ENCODE measurements around the gene NPAS2. TPM values are rescaled to one million over a fixed set of nuclear protein-coding genes. Genes with fewer than 3 reads are reported as not detected.

NPAS2 gene
- total RNA-seq, 1 donor from 2014 or later = 5.5 TPM

DNA sequence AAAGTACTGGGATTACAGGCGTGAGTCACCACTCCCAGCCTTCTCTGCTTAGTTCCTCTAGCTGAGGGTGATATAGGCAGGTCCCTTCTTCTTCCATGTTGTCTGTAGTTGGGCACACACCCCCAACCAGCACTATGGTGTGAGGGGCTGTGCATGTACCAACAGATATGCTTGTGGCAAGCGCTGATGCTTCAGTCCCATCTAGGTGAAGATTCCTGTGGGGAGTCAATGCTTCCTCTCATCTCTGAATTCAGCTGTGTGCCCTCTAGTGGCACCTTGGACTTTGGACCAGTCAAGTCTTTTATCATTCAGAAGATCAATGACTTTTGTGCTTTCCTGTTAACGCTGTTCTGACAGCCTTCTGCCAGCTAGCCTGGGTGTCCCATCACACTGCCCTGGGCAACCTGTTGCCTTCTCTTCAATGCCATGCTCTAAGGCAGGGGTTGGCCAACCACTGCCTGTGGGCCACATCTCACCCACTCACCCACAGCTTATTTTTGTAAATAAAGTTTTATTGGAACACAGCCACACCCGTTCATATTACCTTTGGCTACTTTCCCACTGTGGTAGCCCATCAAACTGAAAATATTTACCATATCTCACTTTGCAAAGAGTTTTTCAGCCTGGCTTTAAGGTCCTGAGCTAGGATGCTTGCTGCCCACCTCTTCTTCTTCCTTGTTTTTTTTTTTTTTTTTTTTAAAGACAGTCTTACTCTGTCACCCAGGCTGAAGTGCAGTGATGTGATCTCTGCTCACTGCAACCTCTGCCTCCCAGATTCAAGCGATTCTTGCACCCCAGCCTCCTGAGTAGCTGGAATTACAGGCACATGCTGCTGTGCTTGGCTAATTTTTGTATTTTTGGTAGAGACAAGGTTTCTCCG is 51.0 kb downstream of the NPAS2 start:
- no peak for DNase-seq (ENCODE audit: low read depth)
- Mint-ChIP-seq H3K27me3 (ENCODE audit: low read depth, unreplicated experiment) (no peaks in the 10 kb centered on the region), H3K27ac (ENCODE audit: unreplicated experiment) (no peak overlapping the region), H3K4me1 (ENCODE audit: low read depth, unreplicated experiment) (peaks cover 7% of the 10 kb centered on the region), H3K36me3 (ENCODE audit: low read depth, unreplicated experiment) (no peaks in the 10 kb centered on the region), H3K9me3 (ENCODE audit: unreplicated experiment) (no peaks in the 10 kb centered on the region), H3K4me3 (ENCODE audit: unreplicated experiment) (no peak overlapping the region)
- H4K20me1 ChIP-seq (ENCODE audit: insufficient read depth, low read length) = no peaks in the 10 kb centered on the region
- H3K4me1 ChIP-seq (ENCODE audit: insufficient read depth, low read length) = peaks cover 6% of the 10 kb centered on the region
- H3K79me2 ChIP-seq (ENCODE audit: insufficient read depth, low read length) = peaks cover 7% of the 10 kb centered on the region
- no peak overlapping the region for H3K27ac ChIP-seq (ENCODE audit: low read depth, low read length)
- no peak overlapping the region for H3K4me2 ChIP-seq (ENCODE audit: low read length)
- FAIRE-seq = no peak
- no peak overlapping the region for H2AFZ ChIP-seq (ENCODE audit: low read depth, low read length)
- H3K9ac ChIP-seq (ENCODE audit: low read length) = no peak overlapping the region
- H3K36me3 ChIP-seq (ENCODE audit: insufficient read depth, low read length) = no peaks in the 10 kb centered on the region
- peaks cover 3% of the 10 kb centered on the region for H3K9me3 ChIP-seq (ENCODE audit: insufficient read depth, low read depth, low read length)
- no peaks in the 10 kb centered on the region for H3K27me3 ChIP-seq (ENCODE audit: insufficient read depth, low read length)
- no peak overlapping the region for H3K4me3 ChIP-seq (ENCODE audit: insufficient read depth, low read depth, low read length)
- TF ChIP-seq CTCF (IDR thresholded peaks at IDR 0.05; ENCODE audit: insufficient read depth, low read depth, low read length) (no peak), EZH2 (IDR thresholded peaks at IDR 0.05; ENCODE audit: insufficient read depth, low read length) (no peak)

DNA sequence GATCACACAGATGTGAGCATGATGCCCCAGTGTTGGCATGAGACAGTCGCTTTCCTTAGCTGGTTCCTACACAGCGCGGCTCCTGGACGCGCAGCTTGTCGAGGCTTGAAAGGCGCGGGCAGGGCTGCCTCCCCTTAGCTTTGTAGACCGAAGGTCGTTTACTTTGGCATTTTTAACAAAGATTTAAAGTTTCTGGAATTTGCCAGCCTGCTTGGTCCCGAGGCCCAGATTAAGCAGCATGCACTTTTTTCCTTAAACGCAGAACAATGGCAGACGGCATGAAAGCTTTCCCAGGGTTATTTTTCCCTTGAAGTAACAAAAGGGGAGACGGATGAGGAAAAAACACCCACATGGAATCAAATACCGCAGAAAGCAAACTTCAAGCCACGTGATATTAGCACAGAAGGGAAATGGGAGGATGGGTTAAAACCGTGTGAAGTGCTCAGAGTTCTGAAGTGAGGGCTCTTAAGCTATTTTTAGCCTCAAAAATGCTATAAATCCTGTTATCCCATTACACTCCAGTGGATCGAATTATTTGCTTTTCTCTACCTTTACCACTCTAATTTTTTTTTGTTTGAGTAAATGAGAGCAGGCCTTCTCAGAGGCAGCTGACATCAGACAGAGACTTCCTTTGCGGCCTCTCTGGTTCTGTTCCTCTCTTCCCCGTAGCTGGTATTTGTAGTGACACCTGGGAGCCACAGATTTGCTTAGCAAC is 55.7 kb downstream of the NPAS2 start:
- Histone ChIP-seq H2AFZ (ENCODE audit: low read depth, low read length) (peak overlapping the region; percentile 49), H3K27ac (ENCODE audit: low read depth, low read length) (peak overlapping the region; percentile 35), H3K79me2 (ENCODE audit: insufficient read depth, low read length) (peaks cover 3% of the 10 kb centered on the region), H3K9me3 (ENCODE audit: insufficient read depth, low read depth, low read length) (no peaks in the 10 kb centered on the region), H3K36me3 (ENCODE audit: insufficient read depth, low read length) (no peaks in the 10 kb centered on the region), H3K4me2 (ENCODE audit: low read length) (peak overlapping the region; percentile 80), H3K27me3 (ENCODE audit: insufficient read depth, low read length) (no peaks in the 10 kb centered on the region), H3K4me1 (ENCODE audit: insufficient read depth, low read length) (peaks cover 23% of the 10 kb centered on the region), H4K20me1 (ENCODE audit: insufficient read depth, low read length) (no peaks in the 10 kb centered on the region), H3K4me3 (ENCODE audit: insufficient read depth, low read depth, low read length) (peak overlapping the region; percentile 26), H3K9ac (ENCODE audit: low read length) (peak overlapping the region; percentile 66)
- Mint-ChIP-seq H3K4me1 (ENCODE audit: low read depth, unreplicated experiment) (no peaks in the 10 kb centered on the region), H3K27me3 (ENCODE audit: low read depth, unreplicated experiment) (no peaks in the 10 kb centered on the region), H3K9me3 (ENCODE audit: unreplicated experiment) (no peaks in the 10 kb centered on the region), H3K36me3 (ENCODE audit: low read depth, unreplicated experiment) (no peaks in the 10 kb centered on the region), H3K4me3 (ENCODE audit: unreplicated experiment) (no peak overlapping the region), H3K27ac (ENCODE audit: unreplicated experiment) (no peak overlapping the region)
- TF ChIP-seq EZH2 (IDR thresholded peaks at IDR 0.05; ENCODE audit: insufficient read depth, low read length) (no peak), CTCF (IDR thresholded peaks at IDR 0.05; ENCODE audit: insufficient read depth, low read depth, low read length) (no peak)
- FAIRE-seq = no peak
- DNase-seq (ENCODE audit: low read depth) = peak; percentile 79

All from astrocyte (in vitro differentiated cells and primary cell).